Measurements from ENCODE around the gene CNTNAP2.

Gene CNTNAP2

DNA sequence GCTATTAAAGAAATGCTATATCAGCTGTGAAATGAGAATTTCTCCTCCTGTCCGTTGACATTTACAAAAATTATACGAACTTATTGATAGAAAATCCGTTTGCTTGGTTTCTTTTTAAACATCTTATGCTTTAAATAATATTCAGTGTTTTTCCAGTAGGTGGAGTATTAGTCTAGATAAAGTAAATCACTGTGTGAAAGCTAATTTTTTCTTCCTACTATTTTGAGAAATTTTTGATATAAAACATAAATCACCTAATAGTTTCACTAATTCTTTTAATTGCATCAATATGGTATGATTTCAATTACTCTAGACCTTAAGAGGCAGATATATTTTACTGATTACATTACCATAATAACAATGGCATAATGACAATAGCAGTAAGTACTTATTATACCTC is 2138.7 kb downstream of the CNTNAP2 start:
- H3K27ac ChIP-seq: no peak overlapping the region
- TF ChIP-seq, protein P1, sequence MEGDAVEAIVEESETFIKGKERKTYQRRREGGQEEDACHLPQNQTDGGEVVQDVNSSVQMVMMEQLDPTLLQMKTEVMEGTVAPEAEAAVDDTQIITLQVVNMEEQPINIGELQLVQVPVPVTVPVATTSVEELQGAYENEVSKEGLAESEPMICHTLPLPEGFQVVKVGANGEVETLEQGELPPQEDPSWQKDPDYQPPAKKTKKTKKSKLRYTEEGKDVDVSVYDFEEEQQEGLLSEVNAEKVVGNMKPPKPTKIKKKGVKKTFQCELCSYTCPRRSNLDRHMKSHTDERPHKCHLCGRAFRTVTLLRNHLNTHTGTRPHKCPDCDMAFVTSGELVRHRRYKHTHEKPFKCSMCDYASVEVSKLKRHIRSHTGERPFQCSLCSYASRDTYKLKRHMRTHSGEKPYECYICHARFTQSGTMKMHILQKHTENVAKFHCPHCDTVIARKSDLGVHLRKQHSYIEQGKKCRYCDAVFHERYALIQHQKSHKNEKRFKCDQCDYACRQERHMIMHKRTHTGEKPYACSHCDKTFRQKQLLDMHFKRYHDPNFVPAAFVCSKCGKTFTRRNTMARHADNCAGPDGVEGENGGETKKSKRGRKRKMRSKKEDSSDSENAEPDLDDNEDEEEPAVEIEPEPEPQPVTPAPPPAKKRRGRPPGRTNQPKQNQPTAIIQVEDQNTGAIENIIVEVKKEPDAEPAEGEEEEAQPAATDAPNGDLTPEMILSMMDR (conservative IDR thresholded peaks at IDR 0.05): peak; percentile 73
- TF ChIP-seq ZFX (IDR thresholded peaks at IDR 0.05): no peak

DNA sequence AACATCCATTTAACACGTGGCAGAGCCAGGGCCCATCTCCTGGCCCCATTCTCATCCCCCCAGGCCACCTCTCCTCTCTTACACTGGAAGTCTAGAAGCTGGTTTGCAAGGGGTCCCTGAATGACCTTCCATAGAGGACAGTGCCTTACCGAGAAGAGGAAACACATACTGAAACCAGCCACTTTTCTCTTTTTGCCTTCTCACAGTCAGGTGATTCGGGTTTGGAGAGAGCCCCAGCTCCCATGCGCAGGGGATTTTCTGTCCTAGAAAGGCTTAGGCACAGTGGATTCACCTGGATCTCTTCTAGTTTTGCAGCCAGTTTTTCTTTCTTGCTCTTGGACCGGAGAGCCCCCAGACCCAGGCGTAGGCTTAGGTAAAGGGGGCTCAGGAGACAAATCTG is 2139.8 kb downstream of the CNTNAP2 start:
- TF ChIP-seq ZFX (IDR thresholded peaks at IDR 0.05): no peak
- TF ChIP-seq, protein P1 (conservative IDR thresholded peaks at IDR 0.05): no peak
- no peak overlapping the region for H3K27ac ChIP-seq

DNA sequence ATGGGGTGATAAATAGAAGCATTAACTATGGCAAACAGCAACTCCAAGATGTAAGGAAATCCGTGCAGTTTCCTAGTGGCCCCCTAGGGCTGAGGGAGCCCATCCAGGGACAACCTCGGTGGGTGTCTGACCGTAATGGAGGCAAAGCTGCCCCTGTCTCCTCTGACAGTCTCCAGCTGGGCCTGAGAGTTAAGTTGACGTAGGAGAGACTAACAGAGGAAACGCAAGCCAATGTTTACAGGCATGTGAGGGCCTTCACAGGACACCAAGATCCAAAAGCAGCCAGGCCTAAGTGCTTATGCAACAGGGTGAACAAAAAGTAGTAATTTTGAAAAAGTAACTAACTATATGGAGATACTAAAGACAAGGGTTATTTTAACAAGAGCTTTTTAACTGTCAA is 2144.0 kb downstream of the CNTNAP2 start:
- no peak for TF ChIP-seq ZFX (IDR thresholded peaks at IDR 0.05)
- TF ChIP-seq, protein P1 (conservative IDR thresholded peaks at IDR 0.05): no peak
- H3K27ac ChIP-seq: no peak overlapping the region

DNA sequence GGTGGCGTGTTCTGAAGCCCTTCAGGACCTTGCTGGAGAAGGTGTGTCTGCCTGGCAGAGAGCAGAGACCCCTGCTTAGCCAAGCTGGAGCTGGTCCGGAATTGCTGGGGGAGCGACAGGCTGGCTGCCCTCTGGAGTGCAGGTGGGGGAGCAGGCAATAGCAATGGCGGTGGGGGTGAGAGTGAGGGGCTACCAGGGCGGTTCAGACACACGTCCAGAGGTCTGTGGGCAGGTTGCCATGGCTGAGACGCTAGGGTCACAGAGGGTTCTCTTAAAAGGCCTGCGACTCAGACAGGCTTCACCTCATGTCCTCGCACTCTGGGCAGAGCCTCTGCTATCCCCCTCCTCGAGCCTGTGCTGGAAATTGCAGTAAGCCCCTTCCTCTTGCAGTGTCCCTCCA is 2144.9 kb downstream of the CNTNAP2 start:
- H3K27ac ChIP-seq: no peak overlapping the region
- TF ChIP-seq ZFX (IDR thresholded peaks at IDR 0.05): no peak
- TF ChIP-seq, protein P1 (conservative IDR thresholded peaks at IDR 0.05): no peak

- no peak overlapping the region for H3K27ac ChIP-seq
- TF ChIP-seq, protein P1 (conservative IDR thresholded peaks at IDR 0.05): no peak
- TF ChIP-seq ZFX (IDR thresholded peaks at IDR 0.05): no peak
Observed at GRCh38 chr7:148261996-148262688, 2145.5 kb downstream of the CNTNAP2 start.

DNA sequence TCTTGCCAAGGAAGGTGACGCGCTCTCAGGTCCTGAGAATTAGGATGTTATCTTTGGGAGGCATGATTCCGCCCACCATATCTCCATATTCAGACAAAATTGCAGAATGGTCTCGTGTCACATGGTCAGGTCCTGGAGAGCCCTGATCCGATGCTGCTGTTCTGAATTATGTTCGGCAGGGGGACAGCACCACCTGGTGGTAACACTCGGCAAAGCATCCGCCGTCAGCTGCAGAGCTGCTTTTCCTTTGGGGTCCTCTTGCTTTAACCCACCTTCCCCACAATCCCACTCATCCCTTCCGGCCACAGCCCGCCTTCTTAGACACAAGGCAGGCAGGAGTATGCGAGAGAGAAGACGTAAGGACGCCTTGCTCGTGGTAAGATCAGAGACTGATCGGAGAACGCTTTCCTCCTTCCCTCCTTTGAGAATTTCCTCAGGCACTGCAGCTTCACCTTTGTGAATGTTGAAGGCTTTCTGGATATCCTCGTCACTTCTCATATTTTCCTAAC is 2146.2 kb downstream of the CNTNAP2 start:
- H3K27ac ChIP-seq: no peak overlapping the region
- TF ChIP-seq, protein P1 (conservative IDR thresholded peaks at IDR 0.05): peak; percentile 99
- no peak for TF ChIP-seq ZFX (IDR thresholded peaks at IDR 0.05)

DNA sequence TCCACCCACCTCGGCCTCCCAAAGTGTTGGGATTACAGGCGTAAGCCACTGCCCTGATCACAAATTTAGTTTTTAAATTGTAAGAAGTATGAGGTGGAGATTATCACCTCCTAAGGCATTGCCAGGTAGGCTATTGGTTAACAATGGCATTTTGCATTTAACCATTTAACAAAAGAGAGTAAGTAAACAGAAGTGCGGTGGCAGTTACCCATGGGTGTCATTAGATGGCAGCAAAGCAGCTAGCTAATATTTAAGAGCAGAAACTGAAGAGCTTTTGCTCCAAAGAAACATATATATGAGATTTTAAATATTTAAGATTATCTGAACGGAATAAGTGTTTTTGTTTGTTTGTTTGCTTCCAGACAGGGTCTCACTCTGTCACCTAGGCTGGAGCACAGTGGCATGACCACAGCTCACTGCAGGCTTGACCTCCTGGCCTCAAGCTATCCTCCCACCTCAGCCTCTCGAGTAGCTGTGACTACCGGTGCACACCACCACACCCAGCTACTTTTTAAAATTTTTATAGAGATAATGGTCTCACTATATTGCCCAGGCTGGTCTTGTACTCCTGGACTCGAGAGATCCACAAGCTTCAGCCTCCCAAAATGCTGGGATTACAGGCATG is 2148.4 kb downstream of the CNTNAP2 start:
- no peak overlapping the region for H3K27ac ChIP-seq
- no peak for TF ChIP-seq ZFX (IDR thresholded peaks at IDR 0.05)
- TF ChIP-seq, protein P1 (conservative IDR thresholded peaks at IDR 0.05): peak; percentile 97

Data from C4-2B (cell line).